ENCODE results near the gene DLX5. TPM values are rescaled to one million over a fixed set of nuclear protein-coding genes. Genes with fewer than 3 reads are reported as not detected.

Gene DLX5
- total RNA-seq, 4 donors from 2014 or later: 0.26 to 5.9 (median 0.52) TPM; not detected in 1

DNA sequence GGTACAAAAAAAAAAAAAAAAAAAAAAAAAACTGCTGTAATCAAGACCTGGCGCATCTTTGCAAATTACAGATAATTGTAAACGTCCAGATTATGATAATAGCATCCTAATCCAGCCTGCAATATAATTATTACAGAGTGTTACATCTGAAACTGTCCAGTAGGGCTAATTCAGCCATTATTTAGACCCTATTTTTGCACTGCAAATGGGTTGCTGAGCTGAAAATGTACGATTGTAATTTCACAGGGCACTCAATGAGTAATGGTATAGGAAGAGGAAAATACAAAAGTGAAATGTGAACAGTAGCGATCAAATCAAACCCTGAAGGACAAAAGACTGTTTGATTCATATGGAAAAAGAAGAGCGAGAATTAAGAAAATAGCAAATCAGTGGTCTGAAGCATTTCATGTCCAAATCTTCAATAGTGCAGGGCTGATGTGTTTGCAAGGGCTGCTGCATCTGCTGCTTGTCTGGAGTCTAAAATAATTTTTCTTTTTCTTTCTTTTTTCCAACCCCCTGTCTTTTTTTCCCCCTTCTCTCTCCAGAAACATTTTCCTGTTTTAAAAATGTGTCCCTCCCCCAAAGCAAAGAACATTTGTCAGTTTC, 10.4 kb downstream of the DLX5 start:
- no peaks in the 10 kb centered on the region for H3K9me3 ChIP-seq
- intact Hi-C loops (cut with DNase I; ENCODE audit: low total_unique reads): no loop called here
- H3K27me3 ChIP-seq: peaks cover 3 to 96% of the 10 kb centered on the region in 2 donors
- DNase-seq: no peak
- no peaks in the 10 kb centered on the region for H3K36me3 ChIP-seq
- TF ChIP-seq, protein P1, sequence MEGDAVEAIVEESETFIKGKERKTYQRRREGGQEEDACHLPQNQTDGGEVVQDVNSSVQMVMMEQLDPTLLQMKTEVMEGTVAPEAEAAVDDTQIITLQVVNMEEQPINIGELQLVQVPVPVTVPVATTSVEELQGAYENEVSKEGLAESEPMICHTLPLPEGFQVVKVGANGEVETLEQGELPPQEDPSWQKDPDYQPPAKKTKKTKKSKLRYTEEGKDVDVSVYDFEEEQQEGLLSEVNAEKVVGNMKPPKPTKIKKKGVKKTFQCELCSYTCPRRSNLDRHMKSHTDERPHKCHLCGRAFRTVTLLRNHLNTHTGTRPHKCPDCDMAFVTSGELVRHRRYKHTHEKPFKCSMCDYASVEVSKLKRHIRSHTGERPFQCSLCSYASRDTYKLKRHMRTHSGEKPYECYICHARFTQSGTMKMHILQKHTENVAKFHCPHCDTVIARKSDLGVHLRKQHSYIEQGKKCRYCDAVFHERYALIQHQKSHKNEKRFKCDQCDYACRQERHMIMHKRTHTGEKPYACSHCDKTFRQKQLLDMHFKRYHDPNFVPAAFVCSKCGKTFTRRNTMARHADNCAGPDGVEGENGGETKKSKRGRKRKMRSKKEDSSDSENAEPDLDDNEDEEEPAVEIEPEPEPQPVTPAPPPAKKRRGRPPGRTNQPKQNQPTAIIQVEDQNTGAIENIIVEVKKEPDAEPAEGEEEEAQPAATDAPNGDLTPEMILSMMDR (IDR thresholded peaks at IDR 0.05): no peak
- no peak for TF ChIP-seq POLR2A (IDR thresholded peaks at IDR 0.05)
- H3K27ac ChIP-seq: no peak overlapping the region
- H3K4me1 ChIP-seq: peaks cover 0 to 5% of the 10 kb centered on the region in 2 donors
- no peak overlapping the region for H3K4me3 ChIP-seq

DNA sequence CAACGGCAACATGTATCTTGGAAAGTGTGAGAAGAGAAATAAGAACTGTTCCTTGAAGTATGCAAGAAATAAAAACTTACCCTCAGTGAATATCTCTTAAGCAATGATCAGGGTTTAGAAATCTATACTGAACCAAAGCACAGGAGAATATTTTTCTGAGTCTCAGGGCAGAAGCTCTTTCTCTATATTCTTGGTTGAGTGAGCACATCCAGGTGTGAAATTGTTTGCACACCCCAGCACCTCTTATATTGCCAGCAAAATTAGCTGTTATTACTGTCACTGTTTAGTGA, 10.8 kb downstream of the DLX5 start:
- TF ChIP-seq POLR2A (IDR thresholded peaks at IDR 0.05): no peak
- TF ChIP-seq, protein P1 (IDR thresholded peaks at IDR 0.05): no peak
- H3K27ac ChIP-seq: no peak overlapping the region
- DNase-seq: no peak

DNA sequence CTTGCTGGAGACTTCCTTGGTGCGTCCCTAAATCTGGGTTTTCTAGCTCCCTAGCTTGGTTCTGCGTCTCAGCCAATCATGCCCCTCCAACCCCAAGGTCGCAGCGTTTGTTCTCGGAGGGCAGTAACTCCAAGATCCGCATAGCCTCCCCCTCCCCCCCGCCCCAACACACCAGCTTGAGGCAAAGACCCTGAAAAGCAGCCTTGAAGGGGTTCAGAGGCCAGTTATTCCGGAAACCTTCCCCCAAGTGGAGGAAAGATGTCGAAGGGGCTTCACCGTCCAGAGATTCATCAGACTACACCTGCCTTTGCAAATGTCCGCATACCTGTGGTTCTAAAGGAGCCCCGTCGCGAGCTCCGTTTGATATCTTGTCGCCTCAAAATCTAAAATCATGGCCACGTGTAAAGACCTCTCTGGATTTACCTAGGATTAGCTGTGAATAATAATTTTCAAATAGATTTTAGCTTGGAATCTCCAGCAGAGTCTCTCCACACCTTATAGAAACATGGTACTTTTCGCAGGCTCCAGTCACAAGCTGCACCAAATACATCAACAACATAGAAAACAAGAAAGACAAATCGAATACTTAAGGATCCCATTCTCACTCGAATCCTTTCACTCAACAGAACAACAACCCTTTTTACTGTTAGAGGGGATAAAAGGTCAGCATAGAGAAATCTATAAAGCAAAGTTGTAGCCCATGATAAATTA, 11.3 kb downstream of the DLX5 start:
- Histone ChIP-seq H3K27me3 (peaks cover 3 to 90% of the 10 kb centered on the region in 2 donors), H3K4me3 (no peak overlapping the region), H3K36me3 (no peaks in the 10 kb centered on the region), H3K4me1 (peaks cover 0 to 5% of the 10 kb centered on the region in 2 donors), H3K27ac (no peak overlapping the region), H3K9me3 (no peaks in the 10 kb centered on the region)
- TF ChIP-seq POLR2A (IDR thresholded peaks at IDR 0.05): no peak
- TF ChIP-seq, protein P1 (IDR thresholded peaks at IDR 0.05): no peak
- intact Hi-C loops (cut with DNase I; ENCODE audit: low total_unique reads): no loop called here
- DNase-seq: no peak

More for the DNA sequence above, 10.8 kb downstream of the DLX5 start:
- Histone ChIP-seq H3K4me3 (no peak overlapping the region), H3K27me3 (peaks cover 3 to 92% of the 10 kb centered on the region in 2 donors), H3K36me3 (no peaks in the 10 kb centered on the region), H3K4me1 (peaks cover 0 to 5% of the 10 kb centered on the region in 2 donors), H3K9me3 (no peaks in the 10 kb centered on the region)
- intact Hi-C loops (cut with DNase I; ENCODE audit: low total_unique reads): no loop called here

DNA sequence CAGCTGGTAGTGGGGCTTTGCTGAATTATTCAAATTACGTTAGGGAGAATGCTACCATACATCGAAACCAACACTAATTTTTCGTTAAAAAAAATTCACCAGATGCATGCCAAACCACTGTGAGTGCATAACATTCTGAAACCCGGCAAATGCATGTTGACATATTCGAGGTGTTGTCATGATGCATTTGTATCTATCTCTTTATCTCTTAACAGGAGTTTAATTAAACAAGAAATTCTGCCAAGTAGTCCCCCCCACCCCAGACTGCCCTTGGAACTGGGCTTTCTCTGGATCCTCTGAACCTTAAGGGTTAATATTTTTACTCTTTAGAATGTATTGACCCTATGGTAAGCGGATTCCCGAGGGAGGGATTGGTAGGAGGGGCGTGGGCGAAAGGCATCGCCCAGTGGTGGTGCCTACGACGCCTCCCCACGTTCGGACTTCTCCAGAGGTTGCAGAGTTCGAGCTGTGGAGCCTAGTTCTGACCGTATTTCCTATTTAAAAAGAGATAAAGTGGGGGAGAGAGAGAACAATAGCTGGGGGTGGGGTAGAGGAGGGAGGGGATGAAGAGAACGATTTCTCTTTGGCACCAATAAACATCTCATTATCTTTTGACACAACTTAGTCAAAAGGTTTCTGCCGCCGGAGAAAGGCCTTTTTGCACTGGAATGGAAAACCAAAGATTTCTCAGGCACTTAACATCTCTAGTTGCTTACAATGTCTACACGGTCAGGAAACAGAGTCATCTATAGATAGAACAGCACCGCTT, 12.1 kb downstream of the DLX5 start:
- H3K9me3 ChIP-seq: no peaks in the 10 kb centered on the region
- H3K4me1 ChIP-seq: peaks cover 0 to 5% of the 10 kb centered on the region in 2 donors
- H3K27me3 ChIP-seq: peaks cover 3 to 88% of the 10 kb centered on the region in 2 donors
- no peak for TF ChIP-seq POLR2A (IDR thresholded peaks at IDR 0.05)
- TF ChIP-seq, protein P1 (IDR thresholded peaks at IDR 0.05): no peak
- H3K4me3 ChIP-seq: no peak overlapping the region
- no peak overlapping the region for H3K27ac ChIP-seq
- no peaks in the 10 kb centered on the region for H3K36me3 ChIP-seq
- no peak for DNase-seq
- intact Hi-C loops (cut with DNase I; ENCODE audit: low total_unique reads): no loop called here
